ENCODE measurements around the gene NBAS.

The NBAS gene

GRCh38 chr2:15177103-15177502, 384.0 kb downstream of the NBAS start:
- TF ChIP-seq POLR2AphosphoS5 (IDR thresholded peaks at IDR 0.05; ENCODE audit: low read depth, low read length) (no peak), FOXP2 (optimal IDR thresholded peaks at IDR 0.05; ENCODE audit: borderline replicate concordance, extremely low read depth, extremely low read length, insufficient read depth) (no peak), TAF1 (IDR thresholded peaks at IDR 0.05; ENCODE audit: borderline replicate concordance, insufficient read depth, low read length) (no peak), SIN3A (IDR thresholded peaks at IDR 0.05; ENCODE audit: borderline replicate concordance, insufficient read depth, low read length) (no peak), REST (IDR thresholded peaks at IDR 0.05; ENCODE audit: insufficient read depth in 1 of 2, low read depth in 2 of 2, low read length in 2 of 2) (no peak)

- TF ChIP-seq REST (IDR thresholded peaks at IDR 0.05; ENCODE audit: insufficient read depth in 1 of 2, low read depth in 2 of 2, low read length in 2 of 2) (no peak), FOXP2 (optimal IDR thresholded peaks at IDR 0.05; ENCODE audit: borderline replicate concordance, extremely low read depth, extremely low read length, insufficient read depth) (no peak), POLR2AphosphoS5 (IDR thresholded peaks at IDR 0.05; ENCODE audit: low read depth, low read length) (no peak), TAF1 (IDR thresholded peaks at IDR 0.05; ENCODE audit: borderline replicate concordance, insufficient read depth, low read length) (no peak), SIN3A (IDR thresholded peaks at IDR 0.05; ENCODE audit: borderline replicate concordance, insufficient read depth, low read length) (no peak)
These were observed 384.5 kb downstream of the NBAS start for GRCh38 chr2:15176604-15177003.

- TF ChIP-seq POLR2AphosphoS5 (IDR thresholded peaks at IDR 0.05; ENCODE audit: low read depth, low read length) (no peak), REST (IDR thresholded peaks at IDR 0.05; ENCODE audit: insufficient read depth in 1 of 2, low read depth in 2 of 2, low read length in 2 of 2) (no peak), FOXP2 (optimal IDR thresholded peaks at IDR 0.05; ENCODE audit: borderline replicate concordance, extremely low read depth, extremely low read length, insufficient read depth) (no peak), SIN3A (IDR thresholded peaks at IDR 0.05; ENCODE audit: borderline replicate concordance, insufficient read depth, low read length) (no peak), TAF1 (IDR thresholded peaks at IDR 0.05; ENCODE audit: borderline replicate concordance, insufficient read depth, low read length) (no peak)
These were observed 386.6 kb downstream of the NBAS start for GRCh38 chr2:15174567-15174966.

- no peak for TF ChIP-seq SIN3A (IDR thresholded peaks at IDR 0.05; ENCODE audit: borderline replicate concordance, insufficient read depth, low read length)
- no peak for TF ChIP-seq REST (IDR thresholded peaks at IDR 0.05; ENCODE audit: insufficient read depth in 1 of 2, low read depth in 2 of 2, low read length in 2 of 2)
- no peak for TF ChIP-seq TAF1 (IDR thresholded peaks at IDR 0.05; ENCODE audit: borderline replicate concordance, insufficient read depth, low read length)
- TF ChIP-seq FOXP2 (optimal IDR thresholded peaks at IDR 0.05; ENCODE audit: borderline replicate concordance, extremely low read depth, extremely low read length, insufficient read depth): no peak
- no peak for TF ChIP-seq POLR2AphosphoS5 (IDR thresholded peaks at IDR 0.05; ENCODE audit: low read depth, low read length)
These were observed 387.6 kb downstream of the NBAS start for GRCh38 chr2:15173501-15173900.

GRCh38 chr2:15172825-15173224, 388.3 kb downstream of the NBAS start:
- TF ChIP-seq FOXP2 (optimal IDR thresholded peaks at IDR 0.05; ENCODE audit: borderline replicate concordance, extremely low read depth, extremely low read length, insufficient read depth) (no peak), SIN3A (IDR thresholded peaks at IDR 0.05; ENCODE audit: borderline replicate concordance, insufficient read depth, low read length) (no peak), TAF1 (IDR thresholded peaks at IDR 0.05; ENCODE audit: borderline replicate concordance, insufficient read depth, low read length) (no peak), REST (IDR thresholded peaks at IDR 0.05; ENCODE audit: insufficient read depth in 1 of 2, low read depth in 2 of 2, low read length in 2 of 2) (no peak), POLR2AphosphoS5 (IDR thresholded peaks at IDR 0.05; ENCODE audit: low read depth, low read length) (no peak)

Measured in PFSK-1 (cell line).